Skeletal muscle cell (primary cell): ENCODE results near the gene CCDC107.
A peak's percentile ranks its signal among the peaks of the same experiment; 100 is the strongest.
"Not testable (repeated sequence)": the region's sequence is repeated elsewhere in the genome, so short reads cannot be mapped to it uniquely, and the experiment has no call there.

Source experiments
- DNase-seq: peaks from one replicate; pipeline ENCODE4 v3.0.0-alpha.2; 2010; ENCODE audit warnings: low read depth
- H3K4me3 ChIP-seq: 2 replicates; pipeline ENCODE4 v1.5.1; 2011; ENCODE audit warnings: low read depth, mild to moderate bottlenecking, control low read depth, low read length, moderate library complexity

The CCDC107 gene

DNA sequence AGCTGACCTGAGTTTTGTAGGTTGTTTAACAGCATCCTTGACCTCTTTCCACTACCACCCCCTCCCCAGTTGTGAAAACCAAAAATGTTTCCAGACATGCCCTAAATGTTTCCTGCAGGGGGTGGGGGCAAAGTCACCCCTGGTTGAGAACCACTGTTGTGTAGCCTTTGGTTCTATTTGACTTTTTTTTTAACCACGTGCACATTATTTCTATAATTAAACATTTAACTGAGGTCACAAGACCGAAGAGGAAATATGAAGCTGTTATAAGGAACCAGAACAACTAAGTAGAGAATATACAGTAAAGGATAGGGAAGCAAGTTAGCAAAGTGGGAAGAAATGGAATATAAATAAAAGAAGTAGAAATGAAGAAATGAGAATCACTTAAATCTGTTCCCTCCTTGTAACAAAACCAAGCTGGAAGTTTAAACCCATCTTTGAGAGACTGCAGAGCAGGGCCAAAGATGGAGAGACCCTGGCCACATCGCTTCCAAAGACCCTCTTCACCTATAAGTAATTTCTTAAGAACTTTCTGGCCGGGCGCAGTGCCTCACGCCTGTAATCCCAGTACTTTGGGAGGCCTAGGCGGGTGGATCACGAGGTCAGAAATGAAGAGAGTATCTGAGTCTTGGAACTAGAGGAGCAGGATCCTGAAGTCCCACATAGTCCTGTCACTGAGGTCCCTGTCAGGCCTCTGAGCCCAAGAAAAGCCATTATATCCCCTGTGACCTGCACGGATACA is 21.8 kb upstream of the CCDC107 start:
- no peak overlapping the region for H3K4me3 ChIP-seq
- DNase-seq = no peak

DNA sequence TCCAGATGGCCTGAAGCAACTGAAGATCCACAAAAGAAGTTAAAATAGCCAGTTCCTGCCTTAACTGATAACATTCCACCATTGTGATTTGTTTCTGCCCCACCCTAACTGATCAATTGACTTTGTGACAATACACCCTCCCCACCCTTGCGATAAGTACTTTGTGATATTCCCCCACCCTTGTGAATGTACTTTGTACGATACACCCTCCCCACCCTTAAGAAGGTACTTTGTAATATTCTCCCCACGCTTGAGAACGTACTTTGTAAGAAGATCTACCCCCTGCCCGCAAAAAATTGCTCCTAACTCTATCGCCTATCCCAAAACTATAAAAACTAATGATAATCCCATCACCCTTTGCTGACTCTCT is 21.2 kb upstream of the CCDC107 start:
- not testable (repeated sequence) for DNase-seq, H3K4me3 ChIP-seq

DNA sequence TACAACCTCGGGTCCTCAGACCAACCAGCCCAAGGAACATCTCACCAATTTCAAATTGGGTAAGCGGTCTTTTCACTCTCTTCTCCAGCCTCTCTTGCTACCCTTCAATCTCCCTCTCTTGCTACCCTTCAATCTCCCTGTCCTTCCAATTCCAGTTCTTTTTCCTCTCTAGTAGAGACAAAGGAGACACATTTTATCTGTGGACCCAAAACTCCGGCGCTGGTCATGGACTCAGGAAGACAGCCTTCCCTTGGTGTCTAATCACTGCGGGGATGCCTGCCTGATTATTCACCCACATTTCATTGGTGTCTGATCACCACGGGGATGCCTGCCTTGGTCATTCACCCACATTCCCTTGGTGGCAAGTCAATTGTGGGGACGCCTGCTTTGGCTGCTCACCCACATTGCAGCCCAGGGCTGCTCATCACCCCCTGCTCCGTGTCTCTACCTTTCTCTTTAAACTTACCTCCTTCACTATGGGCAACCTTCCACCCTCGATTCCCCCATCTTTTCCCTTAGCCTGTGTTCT is 20.6 kb upstream of the CCDC107 start:
- DNase-seq, H3K4me3 ChIP-seq: not testable (repeated sequence)

DNA sequence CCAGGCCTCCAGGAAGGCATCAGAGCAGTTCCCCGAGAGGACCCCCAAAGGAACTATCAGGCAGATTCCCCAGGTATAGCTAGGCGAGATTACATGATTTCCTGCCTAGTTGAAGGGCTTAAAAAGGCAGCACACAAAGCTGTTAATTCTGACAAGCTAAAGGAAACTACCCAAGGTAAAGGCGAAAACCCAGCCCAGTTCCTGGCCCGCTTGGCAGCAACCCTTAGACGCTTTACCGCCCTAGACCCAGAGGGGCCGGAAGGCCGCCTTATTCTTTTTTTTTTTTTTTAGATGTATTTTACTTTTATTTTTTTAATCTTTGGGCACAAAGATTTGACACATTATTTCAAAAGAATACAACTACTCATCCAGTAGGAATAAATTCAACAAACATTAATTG is 19.3 kb upstream of the CCDC107 start:
- DNase-seq, H3K4me3 ChIP-seq: not testable (repeated sequence)

DNA sequence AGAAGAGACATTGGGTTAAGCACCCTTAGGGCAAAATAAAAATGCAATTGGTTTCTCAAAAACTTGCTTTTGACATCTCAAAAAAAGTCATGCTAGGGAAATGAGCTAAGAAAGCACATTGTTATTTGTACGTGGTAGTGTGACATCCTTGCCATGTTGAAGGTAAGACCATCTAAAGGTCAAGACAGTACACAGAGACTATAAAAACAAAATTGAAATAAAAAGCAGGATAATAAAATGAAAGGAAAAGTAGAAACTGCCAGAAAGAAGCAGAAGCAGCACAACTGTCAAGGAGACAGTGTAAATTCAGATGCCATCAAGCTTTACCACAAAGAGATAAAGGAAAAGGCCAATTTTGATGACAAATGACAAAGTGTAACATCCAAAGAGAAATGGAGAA is 18.9 kb upstream of the CCDC107 start:
- H3K4me3 ChIP-seq, DNase-seq: not testable (repeated sequence)

- H3K4me3 ChIP-seq = no peak overlapping the region
Observed at GRCh38 chr9:35639631-35640030, 18.5 kb upstream of the CCDC107 start.

DNA sequence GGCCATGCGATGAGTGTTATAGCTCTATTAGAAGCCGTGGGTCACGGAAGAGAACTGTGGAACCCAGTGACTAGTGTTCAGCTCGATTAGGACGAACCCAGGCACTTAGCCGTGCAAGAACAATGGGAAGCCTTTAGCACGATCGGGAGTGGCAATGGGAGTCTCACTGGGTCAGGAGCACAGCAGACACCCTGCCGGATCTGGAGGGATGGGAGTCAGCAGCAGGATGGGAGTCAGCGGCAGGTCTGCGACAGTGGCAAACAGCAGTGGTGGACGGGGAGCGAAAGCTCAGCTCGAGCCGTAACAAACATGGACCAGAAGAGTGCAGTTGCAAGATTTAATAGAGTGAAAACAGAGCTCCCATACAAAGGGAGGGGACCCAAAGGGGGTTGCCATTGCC is 17.7 kb upstream of the CCDC107 start:
- DNase-seq, H3K4me3 ChIP-seq: not testable (repeated sequence)

More at GRCh38 chr9:35639631-35640030, 18.5 kb upstream of the CCDC107 start:
- DNase-seq = no peak

DNA sequence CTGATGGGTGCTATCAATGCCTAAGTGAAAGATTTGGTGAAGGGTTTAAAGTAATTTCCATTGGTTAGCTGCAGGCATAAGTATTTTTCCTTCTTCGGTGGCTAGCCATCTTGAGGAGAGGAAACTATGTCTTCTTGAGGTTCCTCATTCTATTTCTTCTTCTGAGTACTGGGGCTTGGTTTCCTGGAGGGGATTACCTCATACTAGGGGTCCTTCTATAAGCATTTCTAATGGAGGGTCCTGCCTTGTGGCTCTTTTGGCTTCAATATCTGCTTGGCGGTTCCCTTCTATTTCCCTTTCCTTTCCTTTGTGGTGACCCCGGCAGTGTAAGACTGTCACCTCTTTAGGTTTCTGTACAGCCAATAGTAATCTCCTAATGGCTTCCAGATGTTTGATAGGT is 16.6 kb upstream of the CCDC107 start:
- not testable (repeated sequence) for DNase-seq, H3K4me3 ChIP-seq

DNA sequence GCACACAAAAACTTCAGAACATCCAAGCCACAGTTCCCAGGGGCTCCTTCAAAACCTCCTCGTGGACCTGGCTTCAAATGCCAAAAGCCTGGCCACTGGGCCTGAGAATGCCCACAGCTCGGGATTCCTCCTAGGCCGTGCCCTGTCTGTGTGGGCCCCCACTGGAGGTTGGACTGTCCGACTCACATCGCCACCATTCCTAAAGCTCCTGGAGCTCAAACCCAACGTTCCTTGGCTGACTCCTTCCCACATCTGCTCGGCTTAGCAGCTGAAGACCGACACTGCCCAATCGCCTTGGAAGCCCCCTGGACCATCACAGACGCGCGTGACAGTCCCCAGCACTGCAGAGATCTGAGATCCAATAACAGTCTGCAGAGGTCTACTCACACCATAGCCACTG is 15.0 kb upstream of the CCDC107 start:
- no peak for DNase-seq
- H3K4me3 ChIP-seq = no peak overlapping the region

GRCh38 chr9:35645736-35646135 is 12.4 kb upstream of the CCDC107 start:
- not testable (repeated sequence) for DNase-seq
- H3K4me3 ChIP-seq = peak overlapping the region; percentile 55

GRCh38 chr9:35646153-35646532 is 11.9 kb upstream of the CCDC107 start:
- DNase-seq = no peak
- H3K4me3 ChIP-seq = peak overlapping the region; percentile 55

DNA sequence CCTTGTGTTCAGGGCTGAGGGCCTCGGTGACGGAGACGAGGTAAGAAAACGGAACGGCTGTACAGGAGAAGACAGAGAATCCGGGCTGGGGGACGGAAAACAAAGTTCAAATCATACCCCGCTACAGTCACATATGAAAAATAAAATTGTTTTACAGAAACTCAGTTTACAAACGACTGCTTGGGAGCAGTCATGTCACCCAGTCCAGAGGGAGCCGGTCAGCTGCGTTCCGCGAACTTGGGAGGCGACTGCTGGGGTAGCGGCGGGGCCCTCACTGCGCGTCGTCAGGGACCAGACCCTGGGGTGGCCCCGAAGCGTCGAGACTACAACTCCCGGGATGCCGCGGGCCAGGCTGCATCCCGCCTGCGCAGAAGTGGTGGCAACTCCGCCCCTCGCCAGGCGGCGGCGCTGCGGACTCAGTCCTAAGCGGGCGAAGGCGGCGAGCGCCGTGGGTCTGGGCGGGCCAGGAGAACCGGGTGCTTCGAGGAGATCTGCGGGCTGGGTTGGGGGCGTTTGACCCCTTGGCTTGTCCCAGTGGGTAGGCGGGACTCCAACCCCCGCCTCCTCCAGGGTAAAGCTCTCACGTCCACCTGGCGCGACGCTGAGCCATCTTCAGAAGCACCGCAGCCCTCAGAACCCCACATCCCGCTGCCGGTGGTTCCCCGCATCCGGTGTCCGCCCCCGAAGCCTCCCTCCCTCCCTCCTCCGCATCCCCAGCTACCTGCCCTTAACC is 11.4 kb upstream of the CCDC107 start:
- no peak for DNase-seq
- peak overlapping the region; percentile 55 for H3K4me3 ChIP-seq

DNA sequence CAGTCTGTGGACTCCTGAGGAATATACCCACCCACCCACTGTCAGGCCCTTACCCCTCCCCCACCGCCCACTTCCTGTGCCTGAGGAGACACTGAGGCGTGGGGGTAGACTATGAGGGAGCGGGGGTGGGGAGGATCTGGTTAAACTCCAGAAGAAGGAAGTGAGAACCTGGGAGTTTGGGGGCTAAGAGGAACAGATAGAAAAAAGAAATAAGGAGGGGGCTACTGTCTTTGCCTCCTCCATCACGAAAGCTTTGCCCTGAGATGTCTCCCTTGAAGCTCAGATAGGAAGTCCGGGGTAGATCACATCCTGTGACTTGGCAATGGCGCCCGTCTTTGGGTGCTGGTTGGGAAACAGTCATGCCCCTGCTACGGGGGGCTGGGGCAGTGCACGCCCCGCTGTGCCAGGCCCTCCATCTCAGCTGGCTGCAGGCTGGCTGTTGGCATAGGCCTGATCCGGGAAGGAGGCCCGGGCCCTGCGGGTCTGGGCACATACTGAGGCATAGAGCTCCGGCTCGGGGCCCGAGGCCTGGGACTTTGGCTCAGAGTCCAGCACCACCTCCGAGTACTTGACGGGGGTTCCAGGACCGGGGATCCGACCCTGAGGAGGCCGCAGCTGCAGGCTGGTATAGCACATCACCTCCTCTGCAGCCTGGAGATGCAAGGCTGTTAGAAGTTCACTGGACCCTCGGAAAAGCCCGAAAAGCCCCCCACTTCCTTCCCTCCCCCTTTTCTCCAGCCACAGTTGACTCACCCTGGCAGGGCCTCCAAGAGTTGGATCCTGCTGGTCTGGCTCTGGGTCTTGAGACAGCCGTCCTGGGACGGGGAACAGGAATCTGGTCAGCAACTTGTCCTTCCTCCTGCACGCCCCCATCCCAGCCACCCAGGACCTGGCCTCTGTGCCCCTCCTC is 8.4 kb upstream of the CCDC107 start:
- DNase-seq = no peak

GRCh38 chr9:35650341-35651158 is 7.5 kb upstream of the CCDC107 start, which contains the start of gene SIT1:
Gene SIT1, minus strand, starts transcription at chr9:35650931. Its CDS starts 78 bp downstream, at chr9:35650853.
- no peak for DNase-seq
- no peak within 1 kb of the TSS for H3K4me3 ChIP-seq

More for the DNA sequence above, 8.4 kb upstream of the CCDC107 start:
- H3K4me3 ChIP-seq = no peak overlapping the region

DNA sequence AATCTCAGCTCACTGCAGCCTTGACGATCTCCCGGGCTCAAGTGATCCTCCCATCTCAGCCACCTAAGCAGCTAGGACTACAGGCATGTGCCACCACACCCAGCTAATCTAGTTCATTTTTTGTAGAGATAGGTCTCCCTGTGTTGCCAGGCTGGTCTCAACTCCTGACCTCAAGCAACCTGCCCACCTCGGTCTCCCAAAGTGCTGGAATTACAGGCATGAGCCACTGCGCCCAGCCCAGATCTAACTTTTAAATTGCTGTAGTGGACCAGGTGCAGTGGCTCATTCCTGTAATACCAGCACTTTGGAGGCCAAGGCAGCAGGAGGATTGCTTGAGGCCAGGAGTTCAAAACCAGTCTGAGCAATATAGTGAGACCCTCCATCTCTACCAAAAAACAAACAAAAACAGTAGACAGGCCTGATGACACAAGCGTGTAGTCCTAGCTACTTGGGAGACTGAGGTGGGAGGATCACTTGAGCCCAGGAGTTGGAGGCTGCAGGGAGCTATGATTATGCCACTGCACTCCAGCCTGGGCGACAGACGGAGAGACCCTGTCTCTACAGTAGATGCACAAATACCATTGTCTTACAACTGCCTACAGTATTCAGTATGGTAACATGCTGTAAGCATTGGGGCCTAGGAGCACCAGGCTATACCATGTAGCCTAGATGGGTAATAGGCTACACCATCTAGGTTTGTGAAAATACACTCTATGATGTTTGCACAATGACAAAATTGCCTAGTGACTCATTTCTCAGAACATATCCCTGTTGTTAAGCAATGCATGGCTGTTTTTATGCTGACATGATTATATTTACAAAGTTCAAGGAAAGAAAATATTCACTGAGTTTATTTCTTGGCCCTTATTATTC is 5.9 kb upstream of the CCDC107 start:
- DNase-seq = peak; percentile 64
- no peak overlapping the region for H3K4me3 ChIP-seq

DNA sequence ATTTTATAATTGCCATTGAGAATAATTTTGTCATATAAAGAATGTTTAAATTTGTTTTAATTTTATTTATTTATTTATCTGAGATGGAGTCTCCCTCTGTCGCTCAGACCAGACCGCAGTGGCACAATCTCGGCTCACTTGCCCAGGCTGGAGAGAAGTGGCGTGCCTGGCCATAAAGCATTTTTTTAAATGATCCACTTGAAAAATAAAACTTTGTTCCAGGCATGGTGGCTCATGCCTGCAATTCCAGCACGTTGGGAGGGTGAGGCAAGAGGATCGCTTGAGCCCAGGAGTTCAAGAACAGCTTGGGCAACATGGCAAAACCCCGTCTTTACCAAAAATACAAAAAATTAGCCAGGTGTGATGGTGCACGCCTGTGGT is 5.3 kb upstream of the CCDC107 start:
- no peak for DNase-seq
- H3K4me3 ChIP-seq = no peak overlapping the region

DNA sequence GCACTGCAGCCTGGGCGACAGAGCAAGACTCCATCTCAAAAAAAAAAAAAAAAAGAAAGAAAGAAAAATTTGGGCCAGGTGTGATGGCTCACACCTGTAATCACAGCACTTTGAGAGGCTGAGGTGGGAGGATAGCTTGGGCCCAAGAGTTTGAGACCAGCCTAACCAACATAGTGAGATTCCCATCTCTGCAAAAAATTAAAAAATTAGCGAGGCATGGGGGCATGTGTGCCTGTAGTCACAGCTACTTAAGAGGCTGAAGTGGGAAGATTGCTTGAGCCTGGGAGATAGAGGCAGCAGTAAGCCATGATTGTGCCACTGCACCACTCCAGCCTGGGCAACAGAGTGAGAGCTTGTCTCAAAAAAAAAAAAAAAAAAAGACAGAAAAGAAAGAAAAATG is 4.5 kb upstream of the CCDC107 start:
- no peak for DNase-seq
- no peak overlapping the region for H3K4me3 ChIP-seq

GRCh38 chr9:35656348-35656747 is 1.7 kb upstream of the CCDC107 start:
- no peak for DNase-seq
- no peak overlapping the region for H3K4me3 ChIP-seq
